ENCODE results near the gene SHMT2.

The SHMT2 gene

DNA sequence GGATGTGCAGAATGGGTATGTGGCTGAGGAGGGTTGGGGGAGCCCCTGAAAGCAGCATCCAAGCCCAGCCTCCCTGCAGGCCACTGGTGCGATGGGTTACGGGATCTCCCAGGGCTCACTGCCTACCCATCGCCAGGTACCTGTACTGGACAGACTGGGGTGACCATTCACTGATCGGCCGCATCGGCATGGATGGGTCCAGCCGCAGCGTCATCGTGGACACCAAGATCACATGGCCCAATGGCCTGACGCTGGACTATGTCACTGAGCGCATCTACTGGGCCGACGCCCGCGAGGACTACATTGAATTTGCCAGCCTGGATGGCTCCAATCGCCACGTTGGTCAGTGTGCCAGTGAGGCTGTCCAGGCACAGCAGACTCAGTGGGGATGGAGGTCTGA is 31.2 kb upstream of the SHMT2 start:
- DNase-seq = no peak

DNA sequence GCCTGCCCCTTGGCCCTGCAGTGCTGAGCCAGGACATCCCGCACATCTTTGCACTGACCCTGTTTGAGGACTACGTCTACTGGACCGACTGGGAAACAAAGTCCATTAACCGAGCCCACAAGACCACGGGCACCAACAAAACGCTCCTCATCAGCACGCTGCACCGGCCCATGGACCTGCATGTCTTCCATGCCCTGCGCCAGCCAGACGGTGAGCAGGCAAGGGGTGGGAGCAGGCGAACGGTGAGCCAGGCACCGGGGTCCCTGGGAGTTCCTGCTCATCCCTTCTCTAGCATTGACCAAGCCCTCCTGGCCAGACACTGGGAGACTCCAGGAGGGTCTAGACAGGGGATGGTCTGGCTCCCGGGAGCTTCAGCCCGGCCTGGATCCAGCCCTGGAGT is 30.3 kb upstream of the SHMT2 start:
- no peak for DNase-seq

DNA sequence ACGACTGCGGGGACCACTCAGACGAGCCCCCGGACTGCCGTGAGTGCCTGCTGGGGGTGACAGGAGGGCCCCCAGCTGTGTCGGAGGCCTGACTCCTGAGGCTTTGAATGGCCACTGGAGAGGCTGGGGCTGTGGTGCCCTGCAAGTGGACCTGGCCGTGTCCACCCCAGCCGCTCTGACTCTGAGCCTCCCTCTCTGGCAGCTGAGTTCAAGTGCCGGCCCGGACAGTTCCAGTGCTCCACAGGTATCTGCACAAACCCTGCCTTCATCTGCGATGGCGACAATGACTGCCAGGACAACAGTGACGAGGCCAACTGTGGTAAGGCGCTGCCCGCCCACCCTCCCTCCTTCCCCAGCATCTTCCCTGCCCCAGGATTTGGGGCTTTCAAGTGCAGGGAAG is 29.0 kb upstream of the SHMT2 start:
- no peak for DNase-seq

DNA sequence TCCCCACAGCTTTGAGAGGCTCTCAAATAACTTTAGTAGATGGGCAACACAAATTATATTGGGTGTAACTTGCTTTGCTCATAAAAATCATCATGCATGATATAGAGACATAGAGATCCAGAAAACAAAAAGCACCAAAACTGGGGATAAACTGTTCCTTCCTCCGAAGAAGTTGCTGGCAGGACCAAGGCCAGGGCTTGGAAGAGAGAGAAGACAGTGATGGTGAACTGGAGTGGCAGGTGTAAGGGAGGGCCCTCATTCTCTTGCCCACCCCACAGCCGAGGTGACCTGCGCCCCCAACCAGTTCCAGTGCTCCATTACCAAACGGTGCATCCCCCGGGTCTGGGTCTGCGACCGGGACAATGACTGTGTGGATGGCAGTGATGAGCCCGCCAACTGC is 28.3 kb upstream of the SHMT2 start:
- DNase-seq = no peak

DNA sequence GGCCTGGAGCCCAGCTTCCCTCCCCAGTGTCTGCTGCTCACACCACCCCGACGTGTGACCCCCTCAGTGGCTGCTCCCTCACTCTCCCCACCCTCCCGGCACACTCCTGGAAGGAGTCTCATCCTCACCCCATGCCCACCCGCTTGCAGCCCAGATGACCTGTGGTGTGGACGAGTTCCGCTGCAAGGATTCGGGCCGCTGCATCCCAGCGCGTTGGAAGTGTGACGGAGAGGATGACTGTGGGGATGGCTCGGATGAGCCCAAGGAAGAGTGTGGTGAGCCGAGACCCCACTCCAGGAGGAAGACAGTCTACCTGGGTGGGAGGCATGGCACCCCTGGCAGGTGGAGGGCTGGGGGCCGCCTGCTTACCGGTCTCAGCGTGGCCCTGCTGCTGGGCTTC is 27.9 kb upstream of the SHMT2 start:
- DNase-seq = no peak

DNA sequence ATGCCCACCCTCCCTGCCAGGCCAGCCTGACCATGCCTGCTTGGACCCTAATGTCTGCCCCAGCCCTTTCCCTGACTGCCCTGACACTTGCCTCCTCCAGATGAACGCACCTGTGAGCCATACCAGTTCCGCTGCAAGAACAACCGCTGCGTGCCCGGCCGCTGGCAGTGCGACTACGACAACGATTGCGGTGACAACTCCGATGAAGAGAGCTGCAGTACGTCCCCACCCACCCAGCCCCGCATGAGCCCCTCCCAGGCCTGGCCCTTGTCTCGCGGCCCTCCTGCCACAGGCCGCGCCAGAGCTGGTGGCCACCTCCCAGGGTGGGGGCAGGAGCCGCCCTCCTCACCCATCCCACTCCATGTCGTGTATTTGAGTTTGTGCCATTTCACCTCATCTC is 27.2 kb upstream of the SHMT2 start:
- no peak for DNase-seq

DNA sequence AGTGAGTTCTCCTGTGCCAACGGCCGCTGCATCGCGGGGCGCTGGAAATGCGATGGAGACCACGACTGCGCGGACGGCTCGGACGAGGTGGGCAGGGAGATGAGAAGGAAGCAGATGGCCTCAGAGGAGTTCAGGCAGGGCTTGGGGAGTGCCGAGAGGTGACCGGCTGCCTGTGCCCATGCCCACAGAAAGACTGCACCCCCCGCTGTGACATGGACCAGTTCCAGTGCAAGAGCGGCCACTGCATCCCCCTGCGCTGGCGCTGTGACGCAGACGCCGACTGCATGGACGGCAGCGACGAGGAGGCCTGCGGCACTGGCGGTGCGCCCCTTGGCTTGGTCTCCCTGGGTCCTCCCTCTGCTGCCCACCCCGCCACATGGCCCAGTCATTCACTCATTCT is 26.3 kb upstream of the SHMT2 start:
- DNase-seq = no peak

DNA sequence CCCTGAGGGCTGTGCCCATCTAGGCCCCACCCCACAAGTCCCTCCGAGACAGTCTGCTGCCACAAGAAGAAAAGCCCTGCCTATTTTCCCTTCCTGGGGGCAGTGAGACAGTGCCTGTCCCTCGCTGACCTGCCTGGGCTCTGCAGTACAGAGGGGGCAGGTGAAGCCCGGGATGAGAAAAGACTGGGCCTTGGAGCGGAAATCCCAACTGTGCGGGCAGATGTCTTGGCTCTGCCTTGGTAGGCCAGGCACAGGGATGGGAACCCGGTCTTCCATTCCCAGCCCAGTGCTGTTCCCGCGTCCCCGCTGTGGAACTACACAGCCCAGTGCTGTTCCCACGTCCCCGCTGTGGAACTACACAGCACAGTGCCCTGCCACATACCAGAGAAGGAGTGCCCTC is 25.7 kb upstream of the SHMT2 start:
- DNase-seq = no peak

DNA sequence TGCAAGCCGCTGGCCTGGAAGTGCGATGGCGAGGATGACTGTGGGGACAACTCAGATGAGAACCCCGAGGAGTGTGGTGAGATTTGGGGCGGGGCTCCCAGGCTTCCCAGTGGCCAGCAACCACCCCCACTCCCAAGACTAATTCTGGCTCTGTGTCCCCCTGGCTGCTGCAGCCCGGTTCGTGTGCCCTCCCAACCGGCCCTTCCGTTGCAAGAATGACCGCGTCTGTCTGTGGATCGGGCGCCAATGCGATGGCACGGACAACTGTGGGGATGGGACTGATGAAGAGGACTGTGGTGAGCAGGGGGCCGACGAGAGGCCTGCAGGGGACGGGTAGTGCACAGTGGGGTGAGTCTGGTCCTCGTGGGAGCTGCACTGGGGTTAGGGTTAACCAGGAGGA is 25.1 kb upstream of the SHMT2 start:
- no peak for DNase-seq

DNA sequence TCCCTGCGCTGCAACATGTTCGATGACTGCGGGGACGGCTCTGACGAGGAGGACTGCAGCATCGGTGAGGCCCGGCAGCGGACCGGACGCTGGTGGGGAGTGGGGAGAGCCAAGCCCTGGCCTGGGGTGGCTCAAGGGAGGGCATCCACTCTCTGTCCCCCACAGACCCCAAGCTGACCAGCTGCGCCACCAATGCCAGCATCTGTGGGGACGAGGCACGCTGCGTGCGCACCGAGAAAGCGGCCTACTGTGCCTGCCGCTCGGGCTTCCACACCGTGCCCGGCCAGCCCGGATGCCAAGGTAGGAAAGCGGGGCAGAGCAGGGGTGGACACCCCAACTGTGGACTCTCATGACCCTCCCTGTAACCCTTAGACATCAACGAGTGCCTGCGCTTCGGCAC is 24.3 kb upstream of the SHMT2 start:
- DNase-seq = no peak

DNA sequence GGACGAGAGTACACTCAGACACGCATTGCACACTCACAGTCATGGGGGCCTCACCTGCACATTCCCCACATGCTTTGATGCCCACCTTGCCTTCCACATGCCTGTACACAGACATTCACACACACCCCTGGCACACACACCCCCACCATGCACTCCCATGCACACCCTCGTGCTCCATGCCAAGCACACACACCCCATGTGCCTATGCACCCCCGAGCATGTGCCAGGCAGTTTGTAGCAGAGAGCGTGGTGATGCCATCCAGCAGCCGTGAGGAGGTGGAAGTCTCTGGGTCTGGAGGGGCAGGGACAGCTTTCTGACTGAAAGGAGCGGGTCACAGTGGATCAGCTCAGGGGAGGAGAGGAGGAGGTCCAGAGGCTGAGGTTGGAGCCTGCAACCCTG is 23.6 kb upstream of the SHMT2 start:
- DNase-seq = no peak

DNA sequence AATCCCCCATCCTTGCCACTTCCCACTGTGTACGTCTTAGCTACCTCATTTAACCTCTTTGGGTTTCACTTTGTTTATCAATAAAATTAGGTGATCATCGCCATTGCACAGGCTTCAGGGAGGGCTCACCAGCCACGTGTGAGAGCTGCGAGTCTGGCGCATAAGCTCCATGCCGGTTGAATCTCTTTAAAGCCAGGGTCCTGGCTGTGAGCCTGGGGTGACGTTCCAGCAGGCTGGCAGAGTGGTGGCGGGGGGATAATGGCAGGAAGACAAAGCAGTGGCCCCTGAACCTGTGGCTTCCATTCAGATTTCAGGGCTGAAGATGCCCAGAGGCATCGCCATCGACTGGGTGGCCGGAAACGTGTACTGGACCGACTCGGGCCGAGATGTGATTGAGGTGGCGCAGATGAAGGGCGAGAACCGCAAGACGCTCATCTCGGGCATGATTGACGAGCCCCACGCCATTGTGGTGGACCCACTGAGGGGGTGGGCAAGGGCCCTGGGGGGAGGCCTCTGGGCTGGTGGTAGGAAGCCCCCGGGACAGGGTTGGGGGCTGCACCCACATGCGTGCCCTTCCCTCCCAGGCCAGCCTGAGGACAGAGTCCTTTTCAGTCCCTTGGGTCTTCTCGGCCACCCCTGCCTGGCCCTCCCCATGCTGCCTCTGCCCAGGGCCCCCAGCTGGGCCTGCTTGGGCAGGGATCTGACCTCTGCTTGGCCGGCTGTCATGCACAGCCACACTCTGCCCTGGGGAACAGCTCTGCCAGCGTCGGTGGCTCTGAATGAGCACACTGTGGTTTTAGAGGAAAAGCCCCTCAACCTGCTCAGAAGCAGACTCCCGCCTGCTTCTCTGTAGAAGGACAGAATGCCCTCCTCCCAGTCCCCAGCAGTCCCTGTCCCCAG is 21.5 kb upstream of the SHMT2 start:
- no peak for DNase-seq

DNA sequence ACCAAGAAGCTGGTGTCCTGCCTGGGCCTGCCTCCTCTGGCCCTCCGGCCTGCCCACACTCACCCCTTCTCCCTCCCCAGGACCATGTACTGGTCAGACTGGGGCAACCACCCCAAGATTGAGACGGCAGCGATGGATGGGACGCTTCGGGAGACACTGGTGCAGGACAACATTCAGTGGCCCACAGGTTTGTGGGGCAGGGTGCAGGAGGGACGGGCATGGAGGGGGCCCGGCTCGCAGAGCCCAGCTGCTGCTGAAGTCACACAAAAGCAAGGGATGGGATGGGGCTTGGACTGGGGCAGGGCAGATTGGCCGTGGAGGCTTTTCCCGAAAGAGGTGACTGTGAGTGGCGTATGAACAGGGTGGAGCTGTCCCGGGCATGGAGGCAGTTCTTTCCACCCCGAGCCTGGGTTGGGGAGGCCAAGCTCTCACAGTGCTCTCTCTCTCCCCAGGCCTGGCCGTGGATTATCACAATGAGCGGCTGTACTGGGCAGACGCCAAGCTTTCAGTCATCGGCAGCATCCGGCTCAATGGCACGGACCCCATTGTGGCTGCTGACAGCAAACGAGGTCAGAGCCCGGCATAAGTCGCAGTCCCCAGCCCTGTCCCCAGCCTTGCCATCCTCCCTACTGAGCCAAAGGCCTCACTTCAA is 20.8 kb upstream of the SHMT2 start:
- DNase-seq = no peak

DNA sequence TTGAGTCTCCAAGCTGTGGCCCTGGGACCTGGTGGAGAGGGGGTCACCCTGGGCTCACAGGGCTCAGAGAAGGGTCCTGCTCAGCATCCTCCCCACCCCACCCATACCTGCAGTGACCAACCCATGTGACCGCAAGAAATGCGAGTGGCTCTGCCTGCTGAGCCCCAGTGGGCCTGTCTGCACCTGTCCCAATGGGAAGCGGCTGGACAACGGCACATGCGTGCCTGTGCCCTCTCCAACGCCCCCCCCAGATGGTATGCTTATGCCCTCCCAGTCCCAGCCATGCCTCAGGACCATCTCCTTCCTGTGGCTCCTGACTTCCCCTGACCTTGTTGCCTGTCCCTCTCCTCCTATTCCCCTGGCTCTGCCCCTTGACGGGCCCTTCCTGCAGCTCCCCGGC is 19.6 kb upstream of the SHMT2 start:
- no peak for DNase-seq

DNA sequence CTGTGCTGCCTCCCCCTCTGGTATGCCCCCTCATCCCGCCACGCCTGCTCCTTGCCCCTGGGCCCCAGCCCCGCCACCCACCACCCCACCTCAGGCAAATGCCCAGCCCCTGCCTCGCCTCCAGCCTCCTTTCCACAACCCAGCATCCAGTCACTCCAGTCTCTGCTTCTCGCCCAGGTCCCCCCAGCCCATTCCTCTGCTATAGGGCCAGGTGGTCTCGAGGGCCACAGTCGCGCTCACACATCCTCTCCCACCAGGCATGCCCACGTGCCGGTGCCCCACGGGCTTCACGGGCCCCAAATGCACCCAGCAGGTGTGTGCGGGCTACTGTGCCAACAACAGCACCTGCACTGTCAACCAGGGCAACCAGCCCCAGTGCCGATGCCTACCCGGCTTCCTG is 19.1 kb upstream of the SHMT2 start:
- DNase-seq = no peak

DNA sequence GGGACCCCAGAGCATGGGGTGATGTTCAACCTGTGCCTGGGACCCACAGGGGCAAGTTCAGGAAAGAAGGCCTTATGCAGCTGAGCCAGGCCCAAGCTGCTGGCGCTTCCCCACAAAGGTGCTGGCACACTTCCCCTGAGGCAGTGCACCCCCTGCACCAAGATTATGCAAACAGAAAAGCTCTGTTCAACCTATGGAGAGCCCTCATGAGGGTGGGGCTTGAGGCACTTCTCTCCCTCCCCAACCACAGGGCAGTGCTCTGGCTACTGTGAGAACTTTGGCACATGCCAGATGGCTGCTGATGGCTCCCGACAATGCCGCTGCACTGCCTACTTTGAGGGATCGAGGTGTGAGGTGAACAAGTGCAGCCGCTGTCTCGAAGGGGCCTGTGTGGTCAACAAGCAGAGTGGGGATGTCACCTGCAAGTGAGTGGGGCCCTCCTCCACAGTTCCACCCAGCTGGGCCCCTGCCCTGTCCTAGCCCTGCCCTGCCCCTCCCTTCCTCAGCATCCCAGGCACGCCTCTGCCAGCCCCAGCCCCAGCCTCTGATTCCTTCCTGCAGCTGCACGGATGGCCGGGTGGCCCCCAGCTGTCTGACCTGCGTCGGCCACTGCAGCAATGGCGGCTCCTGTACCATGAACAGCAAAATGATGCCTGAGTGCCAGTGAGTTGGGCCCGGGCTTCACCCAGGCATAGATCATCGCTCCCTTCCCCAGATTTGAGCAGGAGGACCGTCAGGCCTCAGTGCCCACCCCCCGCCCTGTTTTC is 18.4 kb upstream of the SHMT2 start:
- DNase-seq = no peak

DNA sequence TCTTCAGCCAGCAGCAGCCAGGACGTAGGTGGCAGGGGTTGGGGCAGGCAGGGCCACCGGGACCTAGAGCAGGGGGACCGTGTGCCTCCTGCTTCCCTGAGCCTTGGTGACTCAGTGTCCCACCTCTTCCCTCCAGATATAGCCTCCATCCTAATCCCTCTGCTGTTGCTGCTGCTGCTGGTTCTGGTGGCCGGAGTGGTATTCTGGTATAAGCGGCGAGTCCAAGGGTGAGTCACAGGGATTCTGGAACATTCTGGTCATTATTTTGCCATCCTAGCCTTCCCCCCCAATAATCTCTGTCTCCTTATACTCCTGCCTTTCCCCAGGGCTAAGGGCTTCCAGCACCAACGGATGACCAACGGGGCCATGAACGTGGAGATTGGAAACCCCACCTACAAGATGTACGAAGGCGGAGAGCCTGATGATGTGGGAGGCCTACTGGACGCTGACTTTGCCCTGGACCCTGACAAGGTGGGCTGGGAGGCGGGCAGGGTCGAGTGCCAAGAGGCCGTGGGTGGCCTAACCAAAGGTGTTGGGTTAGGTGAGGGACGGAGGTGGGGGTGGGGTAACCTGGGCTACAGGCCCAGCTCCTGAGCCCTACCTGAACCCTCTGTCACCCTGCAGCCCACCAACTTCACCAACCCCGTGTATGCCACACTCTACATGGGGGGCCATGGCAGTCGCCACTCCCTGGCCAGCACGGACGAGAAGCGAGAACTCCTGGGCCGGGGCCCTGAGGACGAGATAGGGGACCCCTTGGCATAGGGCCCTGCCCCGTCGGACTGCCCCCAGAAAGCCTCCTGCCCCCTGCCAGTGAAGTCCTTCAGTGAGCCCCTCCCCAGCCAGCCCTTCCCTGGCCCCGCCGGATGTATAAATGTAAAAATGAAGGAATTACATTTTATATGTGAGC is 17.5 kb upstream of the SHMT2 start:
- DNase-seq = no peak

DNA sequence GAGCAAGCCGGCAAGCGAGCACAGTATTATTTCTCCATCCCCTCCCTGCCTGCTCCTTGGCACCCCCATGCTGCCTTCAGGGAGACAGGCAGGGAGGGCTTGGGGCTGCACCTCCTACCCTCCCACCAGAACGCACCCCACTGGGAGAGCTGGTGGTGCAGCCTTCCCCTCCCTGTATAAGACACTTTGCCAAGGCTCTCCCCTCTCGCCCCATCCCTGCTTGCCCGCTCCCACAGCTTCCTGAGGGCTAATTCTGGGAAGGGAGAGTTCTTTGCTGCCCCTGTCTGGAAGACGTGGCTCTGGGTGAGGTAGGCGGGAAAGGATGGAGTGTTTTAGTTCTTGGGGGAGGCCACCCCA is 16.8 kb upstream of the SHMT2 start:
- DNase-seq = no peak

DNA sequence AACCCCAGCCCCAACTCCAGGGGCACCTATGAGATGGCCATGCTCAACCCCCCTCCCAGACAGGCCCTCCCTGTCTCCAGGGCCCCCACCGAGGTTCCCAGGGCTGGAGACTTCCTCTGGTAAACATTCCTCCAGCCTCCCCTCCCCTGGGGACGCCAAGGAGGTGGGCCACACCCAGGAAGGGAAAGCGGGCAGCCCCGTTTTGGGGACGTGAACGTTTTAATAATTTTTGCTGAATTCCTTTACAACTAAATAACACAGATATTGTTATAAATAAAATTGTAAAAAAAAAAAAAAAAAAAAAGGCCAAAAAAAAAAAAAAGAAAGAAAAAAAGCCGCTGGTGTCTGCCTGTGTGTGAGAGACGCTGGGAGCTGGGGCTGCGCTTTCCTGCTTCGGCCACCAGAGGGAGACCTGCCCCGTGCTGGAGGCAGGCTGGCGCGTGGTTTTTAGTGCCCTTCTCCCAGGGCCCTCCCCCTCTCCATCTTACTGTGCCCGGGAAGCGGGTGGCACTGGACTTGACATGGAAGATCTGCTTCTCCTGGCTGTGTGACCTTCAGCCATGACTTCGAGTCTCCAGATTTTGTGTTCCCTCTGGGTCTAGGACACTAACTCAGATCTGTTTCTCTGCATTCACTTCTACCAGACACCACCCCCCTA is 16.3 kb upstream of the SHMT2 start:
- DNase-seq = peak; percentile 84

DNA sequence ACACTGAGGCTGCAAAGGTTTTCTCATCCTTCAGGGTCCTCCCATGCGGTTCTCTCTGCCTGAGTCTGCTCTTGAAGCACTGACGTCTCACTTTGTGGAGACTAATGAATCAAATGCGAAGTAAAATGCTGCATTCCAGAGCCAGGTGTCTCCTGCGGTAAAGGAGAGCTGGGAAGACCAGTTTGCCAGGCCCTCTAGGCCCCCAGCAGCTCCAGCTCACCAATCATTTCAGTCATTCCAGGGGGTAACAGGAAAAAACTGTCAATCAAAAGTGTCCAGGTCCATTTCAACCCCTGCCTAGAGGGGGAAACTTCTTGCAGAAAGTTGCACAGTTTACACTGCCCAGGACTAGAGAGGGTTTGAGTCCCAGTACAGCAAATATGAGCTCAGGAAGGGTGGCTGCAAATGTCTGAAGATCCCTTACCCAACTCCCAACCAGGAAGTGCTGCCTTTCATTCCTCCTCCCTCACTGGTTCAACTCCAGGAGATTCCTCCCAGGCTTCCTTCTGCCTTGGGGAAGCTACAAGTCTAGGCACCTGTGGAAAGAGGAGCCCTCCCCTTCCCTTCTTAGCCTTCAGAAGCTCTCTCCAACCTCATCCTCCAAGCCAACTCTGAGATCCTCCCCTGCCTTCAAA is 15.6 kb upstream of the SHMT2 start:
- no peak for DNase-seq

DNA sequence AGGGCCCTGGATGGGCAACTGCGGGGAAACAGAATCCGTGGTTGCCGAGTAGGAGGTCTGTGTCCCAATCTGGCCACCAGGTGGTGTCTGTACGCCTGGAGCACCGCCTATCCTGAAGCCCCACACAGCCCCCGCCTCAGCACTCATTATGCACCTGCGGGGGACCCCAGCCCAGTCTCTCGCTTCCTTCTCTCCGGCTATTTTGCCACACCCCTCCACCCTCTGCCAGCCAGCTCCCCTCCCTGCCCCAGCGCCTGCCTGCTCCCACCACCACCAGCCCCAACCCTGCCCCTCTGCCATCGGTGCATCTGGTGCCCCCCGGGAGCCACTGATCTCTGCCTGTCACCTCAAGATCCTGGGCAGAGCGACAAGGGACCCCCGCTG is 15.1 kb upstream of the SHMT2 start:
- DNase-seq = peak; percentile 67

DNA sequence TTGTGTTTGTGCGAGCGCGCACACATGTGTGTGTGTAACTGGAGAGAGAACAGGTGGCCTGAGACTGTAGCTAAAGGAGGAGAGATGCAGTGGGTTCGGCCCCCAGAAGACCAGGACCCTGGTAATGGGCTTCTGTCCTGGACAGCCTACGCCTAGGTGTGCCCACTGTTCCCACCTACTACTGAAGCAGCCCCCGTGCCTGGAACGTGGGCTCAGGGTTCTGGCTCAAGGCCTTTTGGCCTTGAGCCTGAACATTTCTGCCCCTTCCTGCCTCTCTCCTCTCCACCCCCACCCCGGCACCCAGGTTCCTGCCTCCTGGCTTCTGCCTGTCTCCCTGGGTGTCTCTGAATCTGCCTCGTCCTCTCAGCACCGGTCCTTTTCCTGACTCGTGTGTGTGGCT is 14.4 kb upstream of the SHMT2 start:
- no peak for DNase-seq

All from activated CD4-positive, alpha-beta T cell treated with anti-CD3 and anti-CD28 coated beads, Interleukin-2, amount 50 U/mL, for 1 hour (primary cell).